GM10266 (cell line): ENCODE measurements around the gene CYB5RL.

Experiments
- DNase-seq: peaks from one replicate; pipeline ENCODE4 v3.0.0; 2012; ENCODE audit errors: extremely low spot score
- TF ChIP-seq, protein P1 (sequence below): IDR thresholded peaks from 2 replicates; pipeline ENCODE4 v1.5.1; 2012; ENCODE audit warnings: mild to moderate bottlenecking, low read depth; ENCODE audit not compliant: control insufficient read depth, insufficient read depth; ENCODE audit errors: missing control alignments

Gene CYB5RL

DNA sequence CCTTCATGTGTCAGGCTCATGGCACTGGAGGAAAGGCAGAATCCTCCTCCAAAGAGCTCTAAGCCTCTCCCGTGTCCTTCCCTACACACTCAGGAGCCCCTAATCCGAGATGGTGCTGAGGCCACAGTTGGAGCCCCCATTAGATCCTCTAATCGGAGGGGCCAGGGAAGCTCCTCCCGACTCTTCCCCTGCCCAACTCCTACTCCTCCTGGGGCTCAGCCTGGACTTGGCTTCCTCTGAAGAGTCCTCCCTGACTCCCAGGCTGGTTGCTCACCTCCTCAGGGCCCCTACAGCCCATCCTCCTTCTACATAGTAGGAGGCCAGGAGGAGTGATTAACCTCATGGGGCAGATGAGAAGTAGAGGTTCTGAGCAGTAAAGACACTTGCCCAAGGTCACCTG lies 25.7 kb downstream of the CYB5RL start:
- DNase-seq: no peak

DNA sequence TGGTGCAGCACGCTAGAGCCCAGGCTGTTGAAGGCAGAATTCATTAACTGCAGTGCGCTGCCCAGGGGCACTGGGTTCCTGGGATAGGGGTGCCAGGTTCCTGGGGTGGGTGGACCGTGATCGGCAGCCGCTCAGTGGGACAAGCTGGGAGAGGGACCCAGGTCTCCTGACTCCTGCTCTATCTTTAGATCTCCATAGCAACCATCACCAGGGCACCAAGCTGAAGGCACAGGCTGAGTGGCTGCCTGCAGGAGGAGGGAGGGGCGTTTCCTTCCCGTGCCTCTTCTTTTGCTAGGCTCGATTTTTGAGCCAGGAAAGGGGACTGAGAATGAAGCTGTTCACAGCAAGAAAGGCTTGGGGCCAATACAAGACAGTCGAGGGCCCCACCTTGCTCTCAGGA lies 26.1 kb downstream of the CYB5RL start:
- TF ChIP-seq, protein P1, sequence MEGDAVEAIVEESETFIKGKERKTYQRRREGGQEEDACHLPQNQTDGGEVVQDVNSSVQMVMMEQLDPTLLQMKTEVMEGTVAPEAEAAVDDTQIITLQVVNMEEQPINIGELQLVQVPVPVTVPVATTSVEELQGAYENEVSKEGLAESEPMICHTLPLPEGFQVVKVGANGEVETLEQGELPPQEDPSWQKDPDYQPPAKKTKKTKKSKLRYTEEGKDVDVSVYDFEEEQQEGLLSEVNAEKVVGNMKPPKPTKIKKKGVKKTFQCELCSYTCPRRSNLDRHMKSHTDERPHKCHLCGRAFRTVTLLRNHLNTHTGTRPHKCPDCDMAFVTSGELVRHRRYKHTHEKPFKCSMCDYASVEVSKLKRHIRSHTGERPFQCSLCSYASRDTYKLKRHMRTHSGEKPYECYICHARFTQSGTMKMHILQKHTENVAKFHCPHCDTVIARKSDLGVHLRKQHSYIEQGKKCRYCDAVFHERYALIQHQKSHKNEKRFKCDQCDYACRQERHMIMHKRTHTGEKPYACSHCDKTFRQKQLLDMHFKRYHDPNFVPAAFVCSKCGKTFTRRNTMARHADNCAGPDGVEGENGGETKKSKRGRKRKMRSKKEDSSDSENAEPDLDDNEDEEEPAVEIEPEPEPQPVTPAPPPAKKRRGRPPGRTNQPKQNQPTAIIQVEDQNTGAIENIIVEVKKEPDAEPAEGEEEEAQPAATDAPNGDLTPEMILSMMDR: no peak
- DNase-seq: no peak

More for the DNA sequence above, 25.7 kb downstream of the CYB5RL start:
- TF ChIP-seq, protein P1: no peak

DNA sequence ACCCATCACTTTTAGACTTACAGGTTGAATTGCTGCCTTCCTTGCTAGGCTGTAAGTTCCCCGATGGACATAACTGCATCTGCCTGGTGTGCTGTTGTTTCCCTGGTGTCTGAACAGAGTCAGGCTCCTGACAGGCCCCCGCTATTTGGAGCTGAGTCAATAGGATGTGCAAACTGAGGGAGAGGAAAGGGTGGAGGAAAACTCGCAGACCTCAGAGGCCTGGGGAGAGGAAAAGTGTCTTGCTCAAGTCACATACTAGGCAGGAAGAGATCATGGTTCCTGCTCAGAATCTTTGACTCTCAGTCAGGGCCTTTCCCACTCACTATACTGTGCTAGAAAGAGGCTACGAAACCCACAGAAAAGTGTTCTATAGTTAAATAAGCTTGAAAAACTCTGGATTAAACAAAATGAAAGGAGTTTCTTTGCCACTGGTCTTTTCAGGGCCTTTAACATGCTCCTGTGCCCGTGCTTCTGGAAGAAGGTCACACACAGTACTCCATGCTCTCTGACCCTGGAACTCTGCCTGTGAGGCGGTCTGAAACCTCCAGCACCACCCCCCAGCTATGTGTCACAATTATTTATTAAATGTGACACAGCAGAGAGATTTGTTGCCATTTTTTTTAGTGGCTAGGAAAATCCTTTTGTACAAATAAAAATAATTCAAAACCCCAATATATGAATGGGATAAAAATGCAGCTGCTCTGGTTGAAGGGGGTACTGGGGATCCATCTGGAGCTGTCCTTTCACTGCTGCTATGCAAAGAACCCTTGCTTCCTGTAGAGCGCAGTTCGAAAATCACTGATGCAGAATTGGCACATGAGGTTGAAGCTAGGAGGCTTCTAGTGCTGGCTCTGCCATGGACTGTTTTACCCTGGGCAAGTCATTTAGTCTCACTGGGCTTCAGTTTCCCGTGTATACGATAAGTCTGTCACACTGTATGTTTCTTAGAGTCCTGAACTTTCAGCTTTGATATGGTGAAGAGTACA lies 26.9 kb downstream of the CYB5RL start:
- TF ChIP-seq, protein P1: no peak

DNA sequence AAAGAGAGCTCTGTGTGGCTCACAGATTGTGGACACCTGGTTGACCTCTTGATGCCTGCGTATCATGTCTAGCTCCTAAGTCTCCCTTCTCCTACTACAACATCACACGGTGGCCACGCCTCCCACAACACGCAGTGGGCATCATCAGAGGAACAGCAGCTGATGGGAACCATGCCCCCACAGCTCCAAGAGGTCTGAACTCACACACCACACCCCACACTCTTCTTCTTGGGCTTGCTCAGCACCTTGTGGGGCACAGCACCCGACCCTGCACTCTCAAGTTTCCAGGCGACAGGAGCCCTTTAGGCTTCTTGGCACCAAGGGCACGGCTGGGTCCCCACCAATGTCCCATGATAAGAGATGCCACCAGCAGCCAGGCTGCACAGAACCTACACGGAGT lies 28.2 kb downstream of the CYB5RL start:
- no peak for DNase-seq
- TF ChIP-seq, protein P1: no peak

More for the DNA sequence above, 26.9 kb downstream of the CYB5RL start:
- DNase-seq: no peak

DNA sequence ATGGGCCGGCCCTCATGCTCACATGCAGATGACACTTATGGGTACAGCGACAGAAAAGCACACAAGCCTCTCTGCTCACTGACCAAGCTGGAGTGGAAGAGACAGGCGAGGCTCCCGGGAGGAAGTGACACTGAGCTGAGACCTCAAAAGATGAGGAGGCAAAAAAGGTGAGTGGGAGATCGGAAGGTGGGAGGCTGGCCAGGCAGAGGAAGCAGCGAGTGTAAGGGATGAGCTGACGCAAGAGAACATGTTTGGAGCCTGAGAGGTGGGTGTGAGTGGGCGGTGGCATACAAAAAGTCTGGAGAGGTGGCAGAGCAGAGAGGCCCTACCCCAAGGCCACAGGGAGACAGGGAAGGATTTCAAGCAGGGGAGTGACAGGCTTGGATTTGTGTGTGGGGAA lies 28.8 kb downstream of the CYB5RL start:
- TF ChIP-seq, protein P1: no peak
- DNase-seq: no peak

DNA sequence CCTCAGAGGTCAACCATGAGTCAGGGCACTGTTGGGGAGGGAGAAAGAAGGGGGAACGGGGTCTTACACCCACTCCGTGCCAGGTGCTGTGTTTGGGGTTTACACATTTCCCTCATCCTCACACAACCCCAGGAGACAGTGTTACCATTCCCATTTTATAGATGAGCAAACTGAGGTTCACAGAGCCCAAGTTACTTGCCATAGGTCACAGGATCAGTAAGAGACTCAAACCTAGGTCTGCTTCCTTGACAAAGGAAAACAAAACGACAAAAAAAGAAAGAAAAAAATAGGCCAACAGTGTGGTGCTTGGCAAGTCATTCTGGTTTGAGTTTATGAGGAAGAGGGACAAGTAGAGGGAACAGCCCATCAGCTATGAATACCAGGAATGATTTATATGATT lies 30.8 kb downstream of the CYB5RL start:
- no peak for DNase-seq
- TF ChIP-seq, protein P1: no peak
